Panc1 (cell line): Measurements from ENCODE around the gene MUS81. TPM values are rescaled to one million over a fixed set of nuclear protein-coding genes. Genes with fewer than 3 reads are reported as not detected.

ENCODE experiments used
- ATAC-seq: fragments of 200-7000 bp; cut with Tn5 transposase; 2 replicates; pipeline ENCODE4 v1.9.1; 2020; ENCODE audit warnings: mild to moderate bottlenecking, moderate library complexity
- BruUV-seq: library from RNA; stranded (reverse); fragments of 400-500 nt; replicated peaks from 2 replicates; lab custom pipeline; 2021; lab: Mats Ljungman, UMichigan
- CTCF ChIA-PET: fragments of 300-600 bp; sonication (Branson Sonifier 250); formaldehyde crosslinking; loops from one replicate; lab custom pipeline; 2022; ENCODE audit warnings: antibody characterized with exemption; lab: Charles Lee
- POLR2A ChIA-PET: fragments of 300-600 bp; sonication (Branson Sonifier 250); formaldehyde crosslinking; loops from one replicate; lab custom pipeline; 2022; ENCODE audit warnings: antibody characterized with exemption; lab: Charles Lee
- DNase-seq: peaks from one replicate; pipeline ENCODE4 v3.0.0-alpha.2; 2010; ENCODE audit warnings: low read depth, low spot score
- H3K27ac ChIP-seq: 2 replicates; pipeline ENCODE4 v1.5.1; 2011; ENCODE audit warnings: mild to moderate bottlenecking, low read length, inconsistent platforms
- H3K27me3 ChIP-seq: fragments of 200-500 bp; sonication (Bioruptor generic); 2 replicates; pipeline ENCODE4 v1.6.0; 2014; ENCODE audit warnings: low read length, inconsistent platforms; ENCODE audit not compliant: control insufficient read depth, insufficient read depth
- H3K36me3 ChIP-seq: fragments of 200-500 bp; sonication (Bioruptor generic); 2 replicates; pipeline ENCODE4 v1.5.1; 2014; ENCODE audit warnings: inconsistent platforms, mild to moderate bottlenecking, low read length, moderate library complexity; ENCODE audit not compliant: control insufficient read depth, insufficient read depth
- H3K4me1 ChIP-seq: 2 replicates; pipeline ENCODE4 v1.5.1; 2011; ENCODE audit warnings: inconsistent platforms, mild to moderate bottlenecking, low read length, moderate library complexity; ENCODE audit not compliant: control insufficient read depth, insufficient read depth
- H3K4me3 ChIP-seq, 2 experiments: 2 replicates each; pipeline ENCODE4 v1.5.1; 2011 to 2012; ENCODE audit warnings: low read depth in 2 of 2, low read length in 2 of 2, mild to moderate bottlenecking in 2 of 2, inconsistent platforms in 1 of 2, moderate library complexity in 1 of 2
- H3K9me3 ChIP-seq: fragments of 200-500 bp; sonication (Bioruptor generic); 2 replicates; pipeline ENCODE4 v1.5.1; 2014; ENCODE audit warnings: low read depth, mild to moderate bottlenecking, inconsistent platforms, low read length, moderate library complexity; ENCODE audit not compliant: control insufficient read depth, insufficient read depth
- CTCF ChIP-seq: fragments of 450-650 bp; IDR thresholded peaks from 2 replicates; pipeline ENCODE4 v1.5.1; 2017; ENCODE audit warnings: mild to moderate bottlenecking
- POLR2AphosphoS5 ChIP-seq: IDR thresholded peaks from 2 replicates; pipeline ENCODE4 v1.6.1; 2012; ENCODE audit warnings: mild to moderate bottlenecking, low read depth, low read length, moderate library complexity
- REST ChIP-seq, 2 experiments: IDR thresholded peaks; 2 replicates each; pipeline ENCODE4 v1.6.1; 2011 to 2012; ENCODE audit warnings: low read depth in 2 of 2, control low read depth in 1 of 2, low read length in 1 of 2, mild to moderate bottlenecking in 1 of 2, moderate library complexity in 1 of 2; ENCODE audit not compliant: insufficient read depth in 1 of 2
- SIN3A ChIP-seq: IDR thresholded peaks from 2 replicates; pipeline ENCODE4 v1.6.1; 2012; ENCODE audit warnings: low read depth, mild to moderate bottlenecking, low read length, moderate library complexity, borderline replicate concordance; ENCODE audit not compliant: insufficient read depth
- TCF7L2 ChIP-seq: IDR thresholded peaks from 2 replicates; pipeline ENCODE4 v1.6.1; 2011; ENCODE audit warnings: mild to moderate bottlenecking, low read depth, low read length, inconsistent platforms
- in situ Hi-C: cut with HindIII; loops from 2 replicates; pipeline ENCODE4 v1.10.0; 2016; ENCODE audit warnings: low sequenced_read_pairs, low pct_unique_long_range_greater_than_20kb
- intact Hi-C: fragments of 100-400 bp; cut with micrococcal nuclease; formaldehyde crosslinking; loops from one replicate; pipeline ENCODE4 v1.10.0; 2022; ENCODE audit not compliant: unreplicated experiment
- total RNA-seq: library from RNA; stranded (reverse); gene quantifications from one replicate; pipeline ENCODE4 v1.2.1, GENCODE V29; 2021; ENCODE audit not compliant: unreplicated experiment

Gene MUS81
- total RNA-seq, 1 experiment from 2014 or later = 140 TPM

- intact Hi-C loops = no loop called here
- Histone ChIP-seq H3K27ac (no peak overlapping the region), H3K4me3 (no peak overlapping the region), H3K9me3 (no peaks in the 10 kb centered on the region), H3K27me3 (no peaks in the 10 kb centered on the region), H3K36me3 (peaks cover 4% of the 10 kb centered on the region; the same call in 1 of the 2 replicates), H3K4me1 (peaks cover 33% of the 10 kb centered on the region)
- no peak for TF ChIP-seq REST (IDR thresholded peaks at IDR 0.05; ENCODE audit: insufficient read depth in 1 of 2, low read depth in 2 of 2, low read length in 1 of 2)
- no peak for TF ChIP-seq TCF7L2
- TF ChIP-seq POLR2AphosphoS5 = peak; percentile 49; the same call in 1 of the 2 replicates
- TF ChIP-seq SIN3A = no peak
- TF ChIP-seq CTCF = peak; percentile 100
- ATAC-seq (peak; percentile 41), DNase-seq (no peak)
- ChIA-PET CTCF (interaction anchor here (0.5 to 2.1 kb wide), 19 partner anchors 11 to 172 kb away, joined by 3 to 14 read pairs (median 5); partner anchors contain the start of genes KAT5 and MUS81), POLR2A (interaction anchor here (0.5 to 1.1 kb wide), 5 partner anchors 8 to 79 kb away, joined by 3 to 9 read pairs (median 4); partner anchors contain the start of gene MUS81)
- in situ Hi-C loops = no loop called here
- no TSS peak for BruUV-seq
These were observed 24.5 kb downstream of the MUS81 start for GRCh38 chr11:65884716-65885092.

GRCh38 chr11:65885231-65885630 is 25.0 kb downstream of the MUS81 start:
- POLR2A ChIA-PET = interaction anchor here (0.6 to 1.1 kb wide), 3 partner anchors 8 to 27 kb away, joined by 3 to 9 read pairs (median 4); no protein-coding TSS in a partner anchor
- no peak overlapping the region for H3K4me3 ChIP-seq
- no peaks in the 10 kb centered on the region for H3K9me3 ChIP-seq
- in situ Hi-C loops (no loop called here), intact Hi-C loops (no loop called here)
- CTCF ChIA-PET = interaction anchor here (0.5 to 2.1 kb wide), 17 partner anchors 11 to 232 kb away, joined by 3 to 14 read pairs (median 5); partner anchors contain the start of genes KAT5 and MUS81
- ATAC-seq (no peak), DNase-seq (no peak)
- peaks cover 37% of the 10 kb centered on the region for H3K4me1 ChIP-seq
- no TSS peak for BruUV-seq
- H3K27me3 ChIP-seq = no peaks in the 10 kb centered on the region
- TF ChIP-seq TCF7L2 (no peak), SIN3A (no peak), CTCF (no peak), POLR2AphosphoS5 (no peak), REST (IDR thresholded peaks at IDR 0.05; ENCODE audit: insufficient read depth in 1 of 2, low read depth in 2 of 2, low read length in 1 of 2) (no peak)
- H3K27ac ChIP-seq = no peak overlapping the region
- peaks cover 4% of the 10 kb centered on the region; the same call in 1 of the 2 replicates for H3K36me3 ChIP-seq
